ENCODE results near the gene EVC2. TPM values are rescaled to one million over a fixed set of nuclear protein-coding genes. Genes with fewer than 3 reads are reported as not detected.

The EVC2 gene
- under 1 TPM; 0.68 to 0.69 TPM for total RNA-seq

GRCh38 chr4:5708449-5709206 lies at the start of gene EVC2:
TSS of gene EVC2 (minus strand) at chr4:5708559. CDS start at chr4:5708513, 46 bp downstream.
- H3K4me3 Mint-ChIP-seq, result peak within 1 kb of the TSS; percentile 32
- H3K4me1 Mint-ChIP-seq, result peaks cover 5% of the 10 kb centered on the region
- no peak for ATAC-seq (ENCODE audit: low read depth)
- DNase-seq, result no peak
- H3K27me3 Mint-ChIP-seq, result peaks cover 45% of the 10 kb centered on the region
- no peak within 1 kb of the TSS for H3K27ac Mint-ChIP-seq
- POLR2A ChIA-PET, result no interaction called here
- H3K36me3 Mint-ChIP-seq, result no peaks in the 10 kb centered on the region
- H3K9me3 Mint-ChIP-seq, result peaks cover 9% of the 10 kb centered on the region

- no peak for DNase-seq
Observed at GRCh38 chr4:5757954-5758353, 49.6 kb upstream of the EVC2 start.

GRCh38 chr4:5757536-5757935 lies 49.2 kb upstream of the EVC2 start:
- Mint-ChIP-seq H3K4me1 (no peaks in the 10 kb centered on the region), H3K27me3 (no peaks in the 10 kb centered on the region), H3K36me3 (no peaks in the 10 kb centered on the region), H3K4me3 (no peak overlapping the region), H3K9me3 (no peaks in the 10 kb centered on the region), H3K27ac (no peak overlapping the region)
- DNase-seq (no peak), ATAC-seq (ENCODE audit: low read depth) (no peak)
- POLR2A ChIA-PET, result no interaction called here

More at GRCh38 chr4:5757954-5758353, 49.6 kb upstream of the EVC2 start:
- H3K36me3 Mint-ChIP-seq, result no peaks in the 10 kb centered on the region
- POLR2A ChIA-PET, result no interaction called here
- H3K4me3 Mint-ChIP-seq, result no peak overlapping the region
- H3K27ac Mint-ChIP-seq, result no peak overlapping the region
- H3K4me1 Mint-ChIP-seq, result no peaks in the 10 kb centered on the region
- no peaks in the 10 kb centered on the region for H3K27me3 Mint-ChIP-seq
- no peak for ATAC-seq (ENCODE audit: low read depth)
- H3K9me3 Mint-ChIP-seq, result no peaks in the 10 kb centered on the region

GRCh38 chr4:5757091-5757490 lies 48.7 kb upstream of the EVC2 start:
- Mint-ChIP-seq H3K36me3 (no peaks in the 10 kb centered on the region), H3K27ac (no peak overlapping the region), H3K9me3 (no peaks in the 10 kb centered on the region), H3K4me1 (no peaks in the 10 kb centered on the region), H3K27me3 (no peaks in the 10 kb centered on the region), H3K4me3 (no peak overlapping the region)
- ATAC-seq (ENCODE audit: low read depth) (no peak), DNase-seq (no peak)
- POLR2A ChIA-PET, result no interaction called here

- Mint-ChIP-seq H3K27ac (no peak overlapping the region), H3K36me3 (no peaks in the 10 kb centered on the region), H3K4me1 (no peaks in the 10 kb centered on the region), H3K4me3 (no peak overlapping the region), H3K27me3 (no peaks in the 10 kb centered on the region), H3K9me3 (no peaks in the 10 kb centered on the region)
- DNase-seq (no peak), ATAC-seq (ENCODE audit: low read depth) (no peak)
- POLR2A ChIA-PET, result no interaction called here
Observed at GRCh38 chr4:5756271-5756670, 47.9 kb upstream of the EVC2 start.

- ATAC-seq (ENCODE audit: low read depth) (no peak), DNase-seq (no peak)
- no peak overlapping the region for H3K27ac Mint-ChIP-seq
- no peak overlapping the region for H3K4me3 Mint-ChIP-seq
- no peaks in the 10 kb centered on the region for H3K4me1 Mint-ChIP-seq
- no peaks in the 10 kb centered on the region for H3K36me3 Mint-ChIP-seq
- H3K9me3 Mint-ChIP-seq, result no peaks in the 10 kb centered on the region
- POLR2A ChIA-PET, result no interaction called here
- no peaks in the 10 kb centered on the region for H3K27me3 Mint-ChIP-seq
Observed at GRCh38 chr4:5755679-5756078, 47.3 kb upstream of the EVC2 start.

GRCh38 chr4:5755161-5755560 lies 46.8 kb upstream of the EVC2 start:
- Mint-ChIP-seq H3K4me3 (no peak overlapping the region), H3K27ac (no peak overlapping the region), H3K4me1 (no peaks in the 10 kb centered on the region), H3K27me3 (no peaks in the 10 kb centered on the region), H3K9me3 (no peaks in the 10 kb centered on the region), H3K36me3 (no peaks in the 10 kb centered on the region)
- ATAC-seq (ENCODE audit: low read depth) (no peak), DNase-seq (no peak)
- POLR2A ChIA-PET, result no interaction called here

GRCh38 chr4:5754529-5754881 lies 46.1 kb upstream of the EVC2 start:
- POLR2A ChIA-PET, result no interaction called here
- Mint-ChIP-seq H3K4me1 (no peaks in the 10 kb centered on the region), H3K4me3 (no peak overlapping the region), H3K36me3 (no peaks in the 10 kb centered on the region), H3K27me3 (no peaks in the 10 kb centered on the region), H3K27ac (no peak overlapping the region), H3K9me3 (no peaks in the 10 kb centered on the region)
- DNase-seq (no peak), ATAC-seq (ENCODE audit: low read depth) (no peak)

- POLR2A ChIA-PET, result no interaction called here
- no peak for DNase-seq
- no peaks in the 10 kb centered on the region for H3K36me3 Mint-ChIP-seq
- H3K27me3 Mint-ChIP-seq, result no peaks in the 10 kb centered on the region
- H3K9me3 Mint-ChIP-seq, result no peaks in the 10 kb centered on the region
- no peak for ATAC-seq (ENCODE audit: low read depth)
- H3K27ac Mint-ChIP-seq, result no peak overlapping the region
- H3K4me3 Mint-ChIP-seq, result no peak overlapping the region
- no peaks in the 10 kb centered on the region for H3K4me1 Mint-ChIP-seq
Observed at GRCh38 chr4:5753766-5754528, 45.6 kb upstream of the EVC2 start.

GRCh38 chr4:5753366-5753765 lies 45.0 kb upstream of the EVC2 start:
- H3K4me1 Mint-ChIP-seq, result no peaks in the 10 kb centered on the region
- DNase-seq, result no peak
- ATAC-seq (ENCODE audit: low read depth), result no peak
- no peaks in the 10 kb centered on the region for H3K27me3 Mint-ChIP-seq
- H3K4me3 Mint-ChIP-seq, result no peak overlapping the region
- no peaks in the 10 kb centered on the region for H3K9me3 Mint-ChIP-seq
- POLR2A ChIA-PET, result no interaction called here
- no peak overlapping the region for H3K27ac Mint-ChIP-seq
- H3K36me3 Mint-ChIP-seq, result no peaks in the 10 kb centered on the region

GRCh38 chr4:5752376-5753184 lies 44.2 kb upstream of the EVC2 start:
- DNase-seq (no peak), ATAC-seq (ENCODE audit: low read depth) (no peak)
- no peaks in the 10 kb centered on the region for H3K9me3 Mint-ChIP-seq
- H3K27me3 Mint-ChIP-seq, result no peaks in the 10 kb centered on the region
- H3K4me1 Mint-ChIP-seq, result no peaks in the 10 kb centered on the region
- H3K4me3 Mint-ChIP-seq, result no peak overlapping the region
- POLR2A ChIA-PET, result no interaction called here
- H3K36me3 Mint-ChIP-seq, result no peaks in the 10 kb centered on the region
- H3K27ac Mint-ChIP-seq, result no peak overlapping the region

- no peaks in the 10 kb centered on the region for H3K36me3 Mint-ChIP-seq
- no peak overlapping the region for H3K4me3 Mint-ChIP-seq
- H3K27ac Mint-ChIP-seq, result no peak overlapping the region
- DNase-seq (no peak), ATAC-seq (ENCODE audit: low read depth) (no peak)
- no peaks in the 10 kb centered on the region for H3K9me3 Mint-ChIP-seq
- no peaks in the 10 kb centered on the region for H3K27me3 Mint-ChIP-seq
- no peaks in the 10 kb centered on the region for H3K4me1 Mint-ChIP-seq
- POLR2A ChIA-PET, result no interaction called here
Observed at GRCh38 chr4:5751666-5752375, 43.5 kb upstream of the EVC2 start.

- Mint-ChIP-seq H3K9me3 (peaks cover 1% of the 10 kb centered on the region), H3K4me1 (no peaks in the 10 kb centered on the region), H3K4me3 (no peak overlapping the region), H3K27ac (no peak overlapping the region), H3K27me3 (no peaks in the 10 kb centered on the region), H3K36me3 (no peaks in the 10 kb centered on the region)
- POLR2A ChIA-PET, result no interaction called here
- ATAC-seq (ENCODE audit: low read depth) (no peak), DNase-seq (no peak)
Observed at GRCh38 chr4:5750946-5751665, 42.7 kb upstream of the EVC2 start.
